ENCODE data around the gene ZDHHC18.

Gene ZDHHC18, protein sequence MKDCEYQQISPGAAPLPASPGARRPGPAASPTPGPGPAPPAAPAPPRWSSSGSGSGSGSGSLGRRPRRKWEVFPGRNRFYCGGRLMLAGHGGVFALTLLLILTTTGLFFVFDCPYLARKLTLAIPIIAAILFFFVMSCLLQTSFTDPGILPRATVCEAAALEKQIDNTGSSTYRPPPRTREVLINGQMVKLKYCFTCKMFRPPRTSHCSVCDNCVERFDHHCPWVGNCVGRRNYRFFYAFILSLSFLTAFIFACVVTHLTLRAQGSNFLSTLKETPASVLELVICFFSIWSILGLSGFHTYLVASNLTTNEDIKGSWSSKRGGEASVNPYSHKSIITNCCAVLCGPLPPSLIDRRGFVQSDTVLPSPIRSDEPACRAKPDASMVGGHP

DNA sequence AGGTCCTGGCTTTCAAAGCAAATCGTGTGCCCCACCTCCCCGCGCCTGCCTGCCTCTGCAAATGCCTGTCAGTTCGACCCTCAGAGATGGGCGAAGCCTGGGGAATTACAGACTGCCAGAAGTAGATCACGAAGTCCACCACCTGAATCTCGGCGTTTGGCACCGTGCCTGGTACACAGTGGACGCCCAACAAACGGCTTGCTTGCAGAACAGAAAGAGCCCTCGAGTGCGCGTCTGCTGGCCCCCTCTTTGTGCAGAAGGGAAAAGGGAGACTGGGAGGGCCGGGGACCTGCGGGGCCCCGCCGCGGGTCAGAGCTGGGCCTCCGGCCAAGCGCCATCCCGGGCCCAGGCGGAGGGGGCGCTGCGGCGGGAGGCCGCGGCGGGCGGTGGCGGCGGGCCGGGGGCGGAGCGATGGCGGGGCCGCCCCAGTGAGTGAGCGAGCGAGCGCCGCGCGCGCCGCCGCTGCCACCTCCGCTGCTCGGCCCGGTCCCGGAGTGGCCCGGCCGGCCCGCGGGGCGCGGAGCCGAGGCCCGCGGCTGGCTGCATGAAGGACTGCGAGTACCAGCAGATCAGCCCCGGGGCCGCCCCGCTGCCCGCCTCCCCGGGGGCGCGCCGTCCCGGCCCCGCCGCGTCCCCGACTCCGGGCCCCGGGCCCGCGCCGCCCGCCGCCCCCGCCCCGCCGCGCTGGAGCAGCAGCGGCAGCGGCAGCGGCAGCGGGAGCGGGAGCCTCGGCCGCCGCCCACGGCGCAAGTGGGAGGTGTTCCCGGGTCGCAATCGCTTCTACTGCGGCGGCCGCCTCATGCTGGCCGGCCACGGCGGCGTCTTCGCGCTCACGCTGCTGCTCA lies at the start of gene ZDHHC18:
Gene ZDHHC18, plus strand, starts transcription at position 428 of the 845 bp plus-strand sequence. Its CDS starts 117 bp downstream, at position 545.
- intact Hi-C loops (cut with micrococcal nuclease), result no loop called here
- H3K27ac Mint-ChIP-seq, result peak within 1 kb of the TSS; percentile 89
- H3K4me1 Mint-ChIP-seq (ENCODE audit: low read depth), result peaks cover 64% of the 10 kb centered on the region
- peak within 1 kb of the TSS; percentile 88 for H3K4me3 Mint-ChIP-seq
- peaks cover 36% of the 10 kb centered on the region for H3K36me3 Mint-ChIP-seq (ENCODE audit: low read depth)
- H3K9me3 Mint-ChIP-seq, result no peaks in the 10 kb centered on the region
- H3K27me3 Mint-ChIP-seq, result no peaks in the 10 kb centered on the region

DNA sequence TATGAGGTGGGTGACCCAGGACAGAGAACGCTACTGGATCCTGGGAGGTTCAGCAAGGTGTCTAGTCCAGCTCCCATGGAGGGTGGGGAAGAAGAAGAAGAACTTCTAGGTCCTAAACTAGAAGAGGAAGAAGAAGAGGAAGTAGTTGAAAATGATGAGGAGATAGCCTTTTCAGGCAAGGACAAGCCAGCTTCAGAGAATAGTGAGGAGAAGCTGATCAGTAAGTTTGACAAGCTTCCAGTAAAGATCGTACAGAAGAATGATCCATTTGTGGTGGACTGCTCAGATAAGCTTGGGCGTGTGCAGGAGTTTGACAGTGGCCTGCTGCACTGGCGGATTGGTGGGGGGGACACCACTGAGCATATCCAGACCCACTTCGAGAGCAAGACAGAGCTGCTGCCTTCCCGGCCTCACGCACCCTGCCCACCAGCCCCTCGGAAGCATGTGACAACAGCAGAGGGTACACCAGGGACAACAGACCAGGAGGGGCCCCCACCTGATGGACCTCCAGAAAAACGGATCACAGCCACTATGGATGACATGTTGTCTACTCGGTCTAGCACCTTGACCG lies 47.3 kb upstream of the ZDHHC18 start:
- H3K36me3 Mint-ChIP-seq (ENCODE audit: low read depth), result peaks cover 97% of the 10 kb centered on the region
- H3K27me3 Mint-ChIP-seq, result no peaks in the 10 kb centered on the region
- H3K4me3 Mint-ChIP-seq, result no peak overlapping the region
- H3K4me1 Mint-ChIP-seq (ENCODE audit: low read depth), result peaks cover 49% of the 10 kb centered on the region
- H3K27ac Mint-ChIP-seq, result peak overlapping the region; percentile 1
- intact Hi-C loops (cut with micrococcal nuclease), result no loop called here
- no peaks in the 10 kb centered on the region for H3K9me3 Mint-ChIP-seq

DNA sequence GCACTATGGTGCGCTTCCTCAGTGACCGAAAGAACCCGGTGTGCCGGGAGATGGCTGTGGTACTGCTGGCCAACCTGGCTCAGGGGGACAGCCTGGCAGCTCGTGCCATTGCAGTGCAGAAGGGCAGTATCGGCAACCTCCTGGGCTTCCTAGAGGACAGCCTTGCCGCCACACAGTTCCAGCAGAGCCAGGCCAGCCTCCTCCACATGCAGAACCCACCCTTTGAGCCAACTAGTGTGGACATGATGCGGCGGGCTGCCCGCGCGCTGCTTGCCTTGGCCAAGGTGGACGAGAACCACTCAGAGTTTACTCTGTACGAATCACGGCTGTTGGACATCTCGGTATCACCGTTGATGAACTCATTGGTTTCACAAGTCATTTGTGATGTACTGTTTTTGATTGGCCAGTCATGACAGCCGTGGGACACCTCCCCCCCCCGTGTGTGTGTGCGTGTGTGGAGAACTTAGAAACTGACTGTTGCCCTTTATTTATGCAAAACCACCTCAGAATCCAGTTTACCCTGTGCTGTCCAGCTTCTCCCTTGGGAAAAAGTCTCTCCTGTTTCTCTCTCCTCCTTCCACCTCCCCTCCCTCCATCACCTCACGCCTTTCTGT lies 46.0 kb upstream of the ZDHHC18 start:
- peaks cover 85% of the 10 kb centered on the region for H3K36me3 Mint-ChIP-seq (ENCODE audit: low read depth)
- no peak overlapping the region for H3K27ac Mint-ChIP-seq
- H3K27me3 Mint-ChIP-seq, result no peaks in the 10 kb centered on the region
- H3K9me3 Mint-ChIP-seq, result no peaks in the 10 kb centered on the region
- intact Hi-C loops (cut with micrococcal nuclease), result loop anchor here (10.0 kb wide), 1 partner anchor 56 kb away; no protein-coding TSS in a partner anchor
- H3K4me3 Mint-ChIP-seq, result no peak overlapping the region
- peaks cover 62% of the 10 kb centered on the region for H3K4me1 Mint-ChIP-seq (ENCODE audit: low read depth)

DNA sequence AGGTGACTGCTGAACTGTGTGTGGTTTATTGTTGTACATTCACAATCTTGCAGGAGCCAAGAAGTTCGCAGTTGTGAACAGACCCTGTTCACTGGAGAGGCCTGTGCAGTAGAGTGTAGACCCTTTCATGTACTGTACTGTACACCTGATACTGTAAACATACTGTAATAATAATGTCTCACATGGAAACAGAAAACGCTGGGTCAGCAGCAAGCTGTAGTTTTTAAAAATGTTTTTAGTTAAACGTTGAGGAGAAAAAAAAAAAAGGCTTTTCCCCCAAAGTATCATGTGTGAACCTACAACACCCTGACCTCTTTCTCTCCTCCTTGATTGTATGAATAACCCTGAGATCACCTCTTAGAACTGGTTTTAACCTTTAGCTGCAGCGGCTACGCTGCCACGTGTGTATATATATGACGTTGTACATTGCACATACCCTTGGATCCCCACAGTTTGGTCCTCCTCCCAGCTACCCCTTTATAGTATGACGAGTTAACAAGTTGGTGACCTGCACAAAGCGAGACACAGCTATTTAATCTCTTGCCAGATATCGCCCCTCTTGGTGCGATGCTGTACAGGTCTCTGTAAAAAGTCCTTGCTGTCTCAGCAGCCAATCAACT lies 45.2 kb upstream of the ZDHHC18 start:
- intact Hi-C loops (cut with micrococcal nuclease), result loop anchor here (10.0 kb wide), 1 partner anchor 57 kb away; no protein-coding TSS in a partner anchor
- Mint-ChIP-seq H3K27me3 (no peaks in the 10 kb centered on the region), H3K27ac (no peak overlapping the region), H3K4me3 (no peak overlapping the region), H3K4me1 (ENCODE audit: low read depth) (peaks cover 71% of the 10 kb centered on the region), H3K36me3 (ENCODE audit: low read depth) (peaks cover 76% of the 10 kb centered on the region), H3K9me3 (no peaks in the 10 kb centered on the region)

DNA sequence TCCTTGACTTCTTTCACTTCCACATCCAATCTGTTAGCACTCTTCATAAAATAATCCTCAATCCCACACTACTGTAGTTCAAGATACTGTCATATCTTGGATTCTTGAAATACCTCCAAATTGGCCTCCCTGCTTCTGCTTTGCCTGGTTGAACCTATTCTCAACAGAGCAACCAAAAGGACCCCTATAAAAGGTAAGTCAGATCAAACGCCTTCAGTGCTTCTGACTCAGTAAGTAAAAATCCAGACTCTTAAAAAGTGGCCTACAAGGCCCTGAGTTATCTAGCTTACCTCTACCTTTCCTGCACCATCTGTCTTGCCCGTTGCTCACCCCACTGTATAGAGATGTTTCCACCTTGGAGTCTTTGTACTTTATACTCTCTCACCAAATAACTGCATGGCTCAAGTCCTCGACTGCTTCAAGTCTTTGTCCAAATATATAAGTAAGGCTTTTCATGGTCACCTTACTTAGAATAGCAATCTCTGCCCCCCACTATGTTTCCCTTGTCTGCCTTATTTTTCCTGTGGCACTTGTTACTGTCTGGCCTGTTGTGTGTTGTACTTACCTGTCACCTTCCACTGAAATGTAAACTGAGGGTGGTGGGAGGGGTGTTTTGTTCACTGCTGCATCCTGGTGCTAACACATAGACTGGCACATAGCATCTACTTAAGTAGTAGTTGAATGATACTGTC lies 43.8 kb upstream of the ZDHHC18 start:
- no peaks in the 10 kb centered on the region for H3K9me3 Mint-ChIP-seq
- H3K27ac Mint-ChIP-seq, result peak overlapping the region; percentile 8
- H3K4me3 Mint-ChIP-seq, result no peak overlapping the region
- H3K36me3 Mint-ChIP-seq (ENCODE audit: low read depth), result peaks cover 68% of the 10 kb centered on the region
- intact Hi-C loops (cut with micrococcal nuclease), result loop anchor here (10.0 kb wide), 1 partner anchor 58 kb away; no protein-coding TSS in a partner anchor
- H3K27me3 Mint-ChIP-seq, result no peaks in the 10 kb centered on the region
- peaks cover 84% of the 10 kb centered on the region for H3K4me1 Mint-ChIP-seq (ENCODE audit: low read depth)

DNA sequence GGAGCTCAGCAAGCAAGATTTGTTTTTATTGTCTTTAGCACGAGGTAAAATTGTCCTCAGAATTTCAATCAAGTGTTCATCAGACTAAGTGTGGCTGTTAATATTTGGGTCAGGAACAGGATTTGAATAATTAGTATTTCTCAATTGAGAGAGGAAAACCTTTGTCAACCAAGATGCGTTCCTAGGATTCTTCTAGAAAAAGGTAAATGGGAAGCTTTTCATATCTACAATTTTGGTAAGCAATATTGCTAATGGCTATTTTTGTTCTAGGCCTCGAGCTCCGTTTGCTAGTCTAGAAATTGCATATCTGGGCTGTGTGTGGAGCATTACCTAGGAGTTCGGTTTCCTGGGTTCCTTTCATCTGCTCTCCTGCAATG lies 42.9 kb upstream of the ZDHHC18 start:
- Mint-ChIP-seq H3K4me3 (no peak overlapping the region), H3K4me1 (ENCODE audit: low read depth) (peaks cover 82% of the 10 kb centered on the region), H3K36me3 (ENCODE audit: low read depth) (peaks cover 65% of the 10 kb centered on the region), H3K9me3 (no peaks in the 10 kb centered on the region), H3K27ac (peak overlapping the region; percentile 8), H3K27me3 (no peaks in the 10 kb centered on the region)
- intact Hi-C loops (cut with micrococcal nuclease), result loop anchor here (10.0 kb wide), 1 partner anchor 59 kb away; no protein-coding TSS in a partner anchor

DNA sequence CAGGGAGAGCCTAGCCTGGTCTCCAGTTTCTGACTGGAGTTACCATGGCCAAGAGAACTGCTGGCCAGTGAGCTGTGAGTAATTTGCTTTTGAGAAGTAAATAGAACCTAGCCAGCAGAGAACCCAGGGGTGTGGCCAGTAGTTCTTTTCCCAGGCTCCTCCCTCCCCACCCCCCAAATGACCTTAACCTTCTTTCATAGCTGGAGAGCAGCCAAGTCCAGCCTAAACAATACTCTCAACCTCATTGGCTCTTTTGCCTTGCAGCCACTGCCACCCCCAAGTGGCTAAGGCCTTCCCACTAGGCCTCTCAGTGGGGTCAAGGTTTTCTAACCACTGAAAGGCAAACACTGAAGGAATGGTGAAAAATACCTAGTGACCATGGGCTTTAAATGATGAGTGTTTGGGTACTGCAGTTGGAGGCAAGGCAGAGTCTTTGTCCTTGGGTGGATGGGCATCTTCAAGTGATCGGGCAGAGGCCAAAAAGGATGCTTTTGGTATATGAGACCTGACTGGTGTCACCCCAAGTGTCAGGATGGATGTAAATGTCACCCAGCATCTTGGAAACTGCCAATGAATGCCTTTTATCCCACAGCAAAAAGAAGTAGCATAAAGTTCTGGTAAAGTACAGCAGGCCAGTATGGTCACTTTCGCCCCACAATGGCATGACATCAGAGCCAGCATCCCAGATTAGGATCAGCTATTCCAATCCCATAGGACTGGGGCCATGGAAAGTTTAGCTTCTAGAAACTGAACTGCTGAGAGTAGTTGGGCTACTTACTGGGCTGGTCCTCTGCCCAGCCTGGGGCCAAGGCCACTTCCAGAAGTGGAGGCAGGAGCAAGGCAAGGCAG lies 42.2 kb upstream of the ZDHHC18 start:
- no peak overlapping the region for H3K4me3 Mint-ChIP-seq
- no peaks in the 10 kb centered on the region for H3K9me3 Mint-ChIP-seq
- H3K27me3 Mint-ChIP-seq, result no peaks in the 10 kb centered on the region
- peaks cover 82% of the 10 kb centered on the region for H3K4me1 Mint-ChIP-seq (ENCODE audit: low read depth)
- H3K27ac Mint-ChIP-seq, result peak overlapping the region; percentile 8
- intact Hi-C loops (cut with micrococcal nuclease), result loop anchor here (10.0 kb wide), 1 partner anchor 59 kb away; no protein-coding TSS in a partner anchor
- H3K36me3 Mint-ChIP-seq (ENCODE audit: low read depth), result peaks cover 59% of the 10 kb centered on the region

DNA sequence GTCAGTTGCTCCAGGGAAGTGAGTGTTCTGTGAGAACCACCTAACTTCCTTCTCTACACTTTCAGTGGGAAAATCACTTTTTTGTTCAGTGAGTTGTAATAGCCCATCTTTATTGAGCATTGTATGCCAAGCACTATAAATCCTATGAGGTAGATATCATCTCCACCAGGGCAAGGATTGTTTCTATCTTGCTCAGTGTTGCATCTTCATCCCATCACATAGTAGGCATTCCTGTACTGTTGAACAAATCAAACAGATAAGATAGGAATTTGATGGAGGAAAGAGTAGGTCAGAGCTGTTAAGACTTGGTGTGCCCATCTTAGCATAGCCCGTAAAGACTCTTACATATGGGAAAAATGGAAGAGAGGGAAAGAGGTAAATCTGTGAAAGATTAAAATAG lies 41.6 kb upstream of the ZDHHC18 start:
- peak overlapping the region; percentile 99 for H3K27ac Mint-ChIP-seq
- intact Hi-C loops (cut with micrococcal nuclease), result loop anchor here (10.0 kb wide), 1 partner anchor 60 kb away; no protein-coding TSS in a partner anchor
- H3K9me3 Mint-ChIP-seq, result no peaks in the 10 kb centered on the region
- H3K36me3 Mint-ChIP-seq (ENCODE audit: low read depth), result peaks cover 53% of the 10 kb centered on the region
- H3K4me1 Mint-ChIP-seq (ENCODE audit: low read depth), result peaks cover 80% of the 10 kb centered on the region
- H3K27me3 Mint-ChIP-seq, result no peaks in the 10 kb centered on the region
- no peak overlapping the region for H3K4me3 Mint-ChIP-seq

DNA sequence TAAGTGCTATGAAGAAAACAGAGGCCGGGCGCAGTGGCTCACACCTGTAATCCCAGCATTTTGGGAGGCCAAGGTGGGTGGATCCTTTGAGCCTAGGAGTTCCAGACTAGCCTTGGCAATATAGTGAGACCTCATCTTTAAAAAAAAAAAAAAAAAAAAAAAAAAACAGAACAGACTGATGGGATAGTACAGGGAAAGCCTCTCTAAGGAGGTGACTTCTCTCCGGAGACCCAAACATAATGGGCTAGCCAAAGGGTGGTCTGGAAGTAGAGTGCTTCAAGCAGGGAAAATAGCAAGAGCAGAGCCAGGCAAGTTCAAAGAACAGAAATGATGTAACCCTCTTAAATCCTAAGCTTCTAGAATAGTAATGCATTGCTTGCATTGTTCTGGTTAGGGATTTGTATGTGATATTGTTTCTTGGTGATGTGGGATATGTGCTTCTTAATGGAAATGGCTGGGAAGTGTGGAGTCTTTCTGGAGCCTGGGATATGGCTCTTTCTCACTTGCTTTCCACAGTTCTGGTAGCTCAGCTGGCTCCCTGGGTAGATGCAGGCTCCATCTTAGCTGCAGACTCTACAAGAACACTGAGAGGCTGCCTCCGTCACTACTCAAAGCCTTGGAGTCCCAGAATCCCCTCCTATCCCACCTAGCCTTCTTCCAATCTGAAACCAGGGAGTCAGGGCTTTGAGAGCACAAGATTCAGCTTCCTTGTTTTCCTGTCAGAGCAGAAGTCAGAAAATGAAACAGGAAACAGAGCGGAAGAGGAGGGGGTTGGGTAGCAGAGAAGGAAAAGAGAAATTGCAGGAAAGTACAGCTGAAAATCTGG lies 40.7 kb upstream of the ZDHHC18 start:
- Mint-ChIP-seq H3K36me3 (ENCODE audit: low read depth) (peaks cover 43% of the 10 kb centered on the region), H3K4me3 (peak overlapping the region; percentile 47), H3K27me3 (no peaks in the 10 kb centered on the region), H3K27ac (peak overlapping the region; percentile 99), H3K4me1 (ENCODE audit: low read depth) (peaks cover 84% of the 10 kb centered on the region), H3K9me3 (no peaks in the 10 kb centered on the region)
- intact Hi-C loops (cut with micrococcal nuclease), result loop anchor here (10.0 kb wide), 1 partner anchor 61 kb away; no protein-coding TSS in a partner anchor

DNA sequence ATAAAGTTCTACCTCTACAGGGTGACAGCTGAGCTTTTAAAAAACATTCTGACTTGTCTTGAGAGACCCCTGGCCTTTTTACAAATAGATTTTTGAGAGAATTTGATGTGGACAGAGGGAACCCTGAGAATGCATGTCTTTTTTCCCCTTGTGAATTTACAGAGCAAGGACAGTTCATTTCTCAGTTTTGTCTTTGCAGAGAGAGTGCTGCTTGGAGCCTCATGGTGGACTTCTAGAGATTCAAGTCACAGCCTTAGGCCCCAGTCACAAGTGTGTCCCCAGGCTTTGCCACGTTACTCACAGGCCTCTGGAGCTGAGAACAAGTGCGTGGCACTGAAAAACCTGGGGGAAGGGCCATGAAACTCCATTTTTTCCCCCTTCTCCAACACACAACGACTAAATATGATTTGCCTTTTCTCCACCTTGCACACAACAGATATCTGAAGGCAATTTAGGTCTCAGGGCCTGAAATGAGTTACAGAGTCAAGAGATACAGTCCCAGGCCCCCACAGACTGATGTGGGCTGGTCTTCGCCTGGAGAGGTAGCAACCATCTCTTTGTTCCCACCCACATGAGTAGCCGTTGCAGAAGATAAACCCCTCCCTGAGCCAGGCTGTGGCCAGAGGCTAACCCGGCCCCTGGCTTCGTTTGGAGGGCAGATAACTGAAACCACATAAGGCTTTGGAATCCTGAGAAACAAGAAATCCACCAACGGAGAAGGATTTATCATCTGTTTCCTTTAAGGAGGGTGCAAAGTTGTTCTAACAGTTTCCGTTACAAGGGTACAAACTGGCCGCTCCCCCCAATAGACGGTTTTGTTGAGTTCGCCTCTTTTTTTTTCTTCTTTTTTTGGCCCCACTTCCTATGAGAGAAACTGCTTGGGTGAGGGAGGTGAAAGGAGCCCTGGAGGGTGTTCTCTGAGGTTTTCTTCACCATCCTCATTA lies 39.8 kb upstream of the ZDHHC18 start:
- Mint-ChIP-seq H3K36me3 (ENCODE audit: low read depth) (peaks cover 34% of the 10 kb centered on the region), H3K27ac (peak overlapping the region; percentile 99), H3K4me3 (peak overlapping the region; percentile 98), H3K9me3 (no peaks in the 10 kb centered on the region), H3K4me1 (ENCODE audit: low read depth) (peaks cover 87% of the 10 kb centered on the region), H3K27me3 (no peaks in the 10 kb centered on the region)
- intact Hi-C loops (cut with micrococcal nuclease), result loop anchor here (10.0 kb wide), 1 partner anchor 62 kb away; no protein-coding TSS in a partner anchor

DNA sequence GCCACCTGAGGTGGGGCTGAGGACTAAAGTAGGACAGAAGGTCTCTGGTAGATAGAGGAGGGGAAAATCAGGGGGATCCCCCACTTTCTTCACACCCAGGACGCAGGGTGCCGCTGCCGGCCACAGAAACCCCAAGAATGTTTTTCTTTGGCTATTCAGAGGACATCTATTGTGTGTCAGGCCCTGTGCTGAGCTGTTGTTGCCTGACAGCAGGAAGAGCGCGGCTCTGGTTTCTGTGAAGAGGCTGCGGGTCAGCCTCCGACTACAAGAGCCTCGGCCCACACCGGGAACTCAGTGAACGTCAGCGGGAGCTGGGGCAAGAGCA lies 39.1 kb upstream of the ZDHHC18 start:
- H3K9me3 Mint-ChIP-seq, result no peaks in the 10 kb centered on the region
- peaks cover 28% of the 10 kb centered on the region for H3K36me3 Mint-ChIP-seq (ENCODE audit: low read depth)
- peak overlapping the region; percentile 99 for H3K27ac Mint-ChIP-seq
- intact Hi-C loops (cut with micrococcal nuclease), result loop anchor here (10.0 kb wide), 1 partner anchor 63 kb away; no protein-coding TSS in a partner anchor
- H3K4me1 Mint-ChIP-seq (ENCODE audit: low read depth), result peaks cover 83% of the 10 kb centered on the region
- peak overlapping the region; percentile 98 for H3K4me3 Mint-ChIP-seq
- no peaks in the 10 kb centered on the region for H3K27me3 Mint-ChIP-seq

Measured in dendritic cell treated with granulocyte-macrophage colony-stimulating factor and Interleukin-4, amounts not matched to agents 40 ng/mL and 50 ng/mL, for 4 days (primary cell).